NCI-H2196 (cell line): ENCODE results near the gene ZBTB32.
"Not testable (repeated sequence)": the region's sequence is repeated elsewhere in the genome, so short reads cannot be mapped to it uniquely, and the experiment has no call there.

Experiments used
- DNase-seq: peaks from one replicate; lab custom pipeline; 2025; ENCODE audit not compliant: unreplicated experiment; lab: John Stamatoyannopoulos, UW

Gene ZBTB32

GRCh38 chr19:35720163-35720524 is 15.8 kb downstream of the ZBTB32 start:
- no peak for DNase-seq

DNA sequence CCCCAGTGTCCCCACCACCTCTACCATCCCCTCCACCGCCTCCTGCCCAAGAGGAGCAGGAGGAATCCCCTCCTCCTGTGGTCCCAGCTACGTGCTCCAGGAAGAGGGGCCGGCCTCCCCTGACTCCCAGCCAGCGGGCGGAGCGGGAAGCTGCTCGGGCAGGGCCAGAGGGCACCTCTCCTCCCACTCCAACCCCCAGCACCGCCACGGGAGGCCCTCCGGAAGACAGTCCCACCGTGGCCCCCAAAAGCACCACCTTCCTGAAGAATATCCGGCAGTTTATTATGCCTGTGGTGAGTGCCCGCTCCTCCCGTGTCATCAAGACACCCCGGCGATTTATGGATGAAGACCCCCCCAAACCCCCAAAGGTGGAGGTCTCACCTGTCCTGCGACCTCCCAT is 16.3 kb downstream of the ZBTB32 start:
- no peak for DNase-seq

GRCh38 chr19:35721374-35721773 is 17.0 kb downstream of the ZBTB32 start:
- DNase-seq: no peak

DNA sequence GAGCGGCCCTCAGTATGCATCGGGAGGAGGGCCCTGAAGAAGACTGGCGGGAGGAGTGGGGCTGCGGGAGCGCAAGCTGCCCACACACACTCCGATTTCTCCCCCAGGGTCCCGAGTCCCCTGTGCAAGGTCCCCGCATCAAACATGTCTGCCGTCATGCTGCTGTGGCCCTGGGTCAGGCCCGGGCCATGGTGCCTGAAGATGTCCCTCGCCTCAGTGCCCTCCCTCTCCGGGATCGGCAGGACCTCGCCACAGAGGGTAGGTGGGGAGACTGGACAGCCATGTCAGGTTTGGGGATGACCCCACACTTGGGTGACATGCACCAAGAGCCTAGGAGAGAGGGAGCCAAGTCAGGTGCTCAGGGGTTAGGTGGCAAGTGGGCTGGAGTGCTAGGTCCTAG is 18.1 kb downstream of the ZBTB32 start:
- DNase-seq: no peak

- no peak for DNase-seq
Measured at GRCh38 chr19:35722897-35723296, 18.5 kb downstream of the ZBTB32 start.

DNA sequence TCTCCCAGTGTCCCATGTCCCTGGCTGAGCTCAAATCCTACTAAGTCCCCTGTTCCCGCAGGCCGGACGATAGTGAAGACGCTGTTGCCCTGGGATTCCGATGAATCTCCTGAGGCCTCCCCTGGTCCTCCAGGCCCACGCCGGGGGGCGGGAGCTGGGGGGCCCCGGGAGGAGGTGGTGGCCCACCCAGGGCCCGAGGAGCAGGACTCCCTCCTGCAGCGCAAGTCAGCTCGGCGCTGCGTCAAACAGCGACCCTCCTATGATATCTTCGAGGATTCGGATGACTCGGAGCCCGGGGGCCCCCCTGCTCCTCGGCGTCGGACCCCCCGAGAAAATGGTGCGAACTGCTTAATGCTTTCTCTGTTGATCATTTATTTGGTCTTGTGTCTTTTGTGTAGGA is 19.3 kb downstream of the ZBTB32 start:
- no peak for DNase-seq

DNA sequence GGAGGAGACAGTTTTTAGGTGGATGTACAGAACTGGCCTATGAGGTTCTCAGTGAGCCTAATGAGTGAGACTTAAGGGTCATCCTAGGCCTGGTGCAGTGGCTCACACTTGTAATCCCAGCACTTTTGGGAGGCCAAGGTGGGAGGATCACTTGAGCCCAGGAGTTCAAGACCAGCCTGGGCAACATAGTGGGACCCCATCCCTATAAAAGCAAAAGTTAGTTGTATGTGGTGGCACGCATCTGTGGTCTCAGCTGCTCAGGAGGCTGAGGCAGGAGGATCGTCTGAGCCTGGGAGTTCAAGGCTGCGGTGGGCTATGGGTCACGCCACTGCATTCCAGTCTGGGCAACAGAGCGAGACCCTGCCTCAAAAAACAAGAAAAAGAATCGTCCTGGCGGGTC is 19.8 kb downstream of the ZBTB32 start:
- DNase-seq: not testable (repeated sequence)

- no peak for DNase-seq
Measured at GRCh38 chr19:35724560-35724959, 20.2 kb downstream of the ZBTB32 start.

- no peak for DNase-seq
Measured at GRCh38 chr19:35725216-35725861, 21.0 kb downstream of the ZBTB32 start.

DNA sequence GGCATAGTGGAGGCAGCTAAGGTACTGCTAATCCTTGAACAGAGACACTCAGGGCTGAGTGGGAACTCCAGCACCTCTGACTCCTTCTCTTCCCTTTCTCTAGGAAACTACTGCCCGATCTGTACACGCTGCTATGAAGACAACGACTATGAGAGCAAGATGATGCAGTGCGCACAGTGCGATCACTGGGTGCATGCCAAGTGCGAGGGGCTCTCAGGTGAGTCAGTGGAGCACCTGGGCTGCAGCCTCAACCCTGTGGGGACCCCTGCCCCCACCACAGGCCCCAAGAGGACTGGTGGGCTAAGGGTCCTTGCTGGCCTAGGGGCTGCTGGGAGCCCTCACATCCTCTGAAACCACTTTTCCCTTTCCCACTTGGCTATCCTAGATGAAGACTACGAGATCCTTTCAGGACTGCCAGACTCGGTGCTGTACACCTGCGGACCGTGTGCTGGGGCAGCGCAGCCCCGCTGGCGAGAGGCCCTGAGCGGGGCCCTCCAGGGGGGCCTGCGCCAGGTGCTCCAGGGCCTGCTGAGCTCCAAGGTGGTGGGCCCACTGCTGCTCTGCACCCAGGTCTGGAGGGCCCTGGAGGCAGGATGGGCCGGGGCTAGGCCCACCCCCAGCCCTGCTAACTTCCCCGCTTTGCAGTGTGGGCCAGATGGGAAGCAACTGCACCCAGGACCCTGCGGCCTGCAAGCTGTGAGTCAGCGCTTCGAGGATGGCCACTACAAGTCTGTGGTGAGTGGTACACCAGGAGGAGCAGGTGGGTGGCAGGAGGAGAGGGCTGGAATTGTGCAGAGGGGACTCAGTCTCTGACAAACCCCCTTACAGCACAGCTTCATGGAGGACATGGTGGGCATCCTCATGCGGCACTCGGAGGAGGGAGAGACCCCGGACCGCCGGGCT is 22.9 kb downstream of the ZBTB32 start:
- DNase-seq: no peak

DNA sequence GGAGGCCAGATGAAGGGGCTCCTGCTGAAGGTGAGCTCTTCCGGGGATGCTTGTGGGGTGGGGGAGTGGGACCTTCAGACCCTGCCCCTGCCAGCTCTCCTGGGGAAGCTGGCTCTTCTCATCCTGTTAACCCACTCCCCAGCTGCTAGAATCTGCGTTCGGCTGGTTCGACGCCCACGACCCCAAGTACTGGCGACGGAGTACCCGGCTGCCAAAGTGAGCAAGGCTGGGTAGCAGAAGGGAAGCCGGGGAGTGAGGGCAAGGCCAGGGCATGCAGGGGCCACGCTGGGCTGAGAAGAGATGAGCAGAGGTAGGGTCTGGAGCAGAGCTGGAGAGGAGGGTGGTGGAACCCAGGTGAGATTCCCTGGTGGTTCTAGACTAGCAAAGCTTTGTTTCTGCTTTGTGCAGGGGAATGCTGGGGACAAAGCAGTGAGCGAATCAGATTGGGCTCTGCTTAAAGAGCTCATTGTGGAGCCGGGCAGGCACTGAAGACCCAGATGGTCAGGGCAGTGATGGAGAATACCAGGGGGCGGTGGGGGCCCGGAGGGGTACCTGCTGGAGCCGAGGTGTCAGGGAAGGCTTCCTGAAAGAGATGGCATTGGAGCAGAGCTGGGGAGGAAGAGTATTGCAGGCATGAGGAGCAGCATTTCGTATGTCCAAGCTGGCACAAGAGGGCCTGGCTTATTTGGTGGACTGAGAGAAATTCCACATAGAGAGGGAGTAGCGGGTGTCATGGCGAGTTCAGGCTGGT is 23.8 kb downstream of the ZBTB32 start:
- DNase-seq: no peak

GRCh38 chr19:35729021-35729420 is 24.7 kb downstream of the ZBTB32 start:
- no peak for DNase-seq

DNA sequence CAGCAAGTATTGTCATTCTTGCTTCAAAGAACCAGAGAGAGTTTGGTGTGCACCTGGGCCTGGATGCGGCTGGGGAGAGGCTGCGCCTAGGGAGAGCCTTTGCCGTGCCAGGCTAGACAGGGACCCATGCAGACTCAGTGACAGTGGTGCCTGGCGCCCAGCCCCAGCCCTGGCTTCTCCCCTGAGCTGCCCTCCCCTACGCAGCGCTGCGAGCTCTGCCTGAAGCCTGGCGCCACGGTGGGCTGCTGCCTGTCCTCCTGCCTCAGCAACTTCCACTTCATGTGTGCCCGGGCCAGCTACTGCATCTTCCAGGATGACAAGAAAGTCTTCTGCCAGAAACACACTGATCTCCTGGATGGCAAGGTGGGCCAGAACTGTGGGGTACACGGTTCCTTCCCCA is 25.4 kb downstream of the ZBTB32 start:
- no peak for DNase-seq

DNA sequence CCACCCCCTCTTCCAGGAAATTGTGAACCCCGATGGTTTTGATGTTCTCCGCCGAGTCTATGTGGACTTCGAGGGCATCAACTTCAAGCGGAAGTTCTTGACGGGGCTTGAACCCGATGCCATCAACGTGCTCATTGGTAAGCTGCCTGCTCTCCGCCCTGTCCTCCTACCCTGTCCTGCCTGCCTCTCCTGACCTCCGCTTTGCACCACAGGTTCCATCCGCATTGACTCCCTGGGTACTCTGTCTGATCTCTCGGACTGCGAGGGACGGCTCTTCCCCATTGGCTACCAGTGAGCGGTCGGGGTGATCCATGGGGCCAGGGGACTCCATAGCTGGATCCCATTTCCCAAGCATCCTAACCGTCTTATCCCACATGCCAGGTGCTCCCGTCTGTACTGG is 26.0 kb downstream of the ZBTB32 start:
- no peak for DNase-seq

GRCh38 chr19:35731353-35731752 is 27.0 kb downstream of the ZBTB32 start:
- no peak for DNase-seq

DNA sequence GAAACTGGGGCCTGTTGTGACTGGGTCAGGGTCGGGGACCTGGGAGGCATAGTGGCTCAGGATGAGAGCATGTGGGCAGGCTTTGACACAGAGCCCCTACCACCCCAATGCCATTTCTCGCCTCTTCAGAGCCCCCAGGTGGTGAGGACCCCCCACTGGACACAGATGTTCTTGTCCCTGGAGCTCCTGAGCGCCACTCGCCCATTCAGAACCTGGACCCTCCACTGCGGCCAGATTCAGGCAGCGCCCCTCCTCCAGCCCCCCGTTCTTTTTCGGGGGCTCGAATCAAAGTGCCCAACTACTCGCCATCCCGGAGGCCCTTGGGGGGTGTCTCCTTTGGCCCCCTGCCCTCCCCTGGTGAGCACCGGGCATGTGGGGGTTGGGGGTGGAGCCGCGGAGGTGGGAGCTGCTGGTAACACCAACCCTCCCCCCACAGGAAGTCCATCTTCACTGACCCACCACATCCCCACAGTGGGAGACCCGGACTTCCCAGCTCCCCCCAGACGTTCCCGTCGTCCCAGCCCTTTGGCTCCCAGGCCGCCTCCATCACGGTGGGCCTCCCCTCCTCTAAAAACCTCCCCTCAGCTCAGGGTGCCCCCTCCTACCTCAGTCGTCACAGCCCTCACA is 27.5 kb downstream of the ZBTB32 start:
- DNase-seq: no peak

- DNase-seq: no peak
Measured at GRCh38 chr19:35732540-35733179, 28.3 kb downstream of the ZBTB32 start.

DNA sequence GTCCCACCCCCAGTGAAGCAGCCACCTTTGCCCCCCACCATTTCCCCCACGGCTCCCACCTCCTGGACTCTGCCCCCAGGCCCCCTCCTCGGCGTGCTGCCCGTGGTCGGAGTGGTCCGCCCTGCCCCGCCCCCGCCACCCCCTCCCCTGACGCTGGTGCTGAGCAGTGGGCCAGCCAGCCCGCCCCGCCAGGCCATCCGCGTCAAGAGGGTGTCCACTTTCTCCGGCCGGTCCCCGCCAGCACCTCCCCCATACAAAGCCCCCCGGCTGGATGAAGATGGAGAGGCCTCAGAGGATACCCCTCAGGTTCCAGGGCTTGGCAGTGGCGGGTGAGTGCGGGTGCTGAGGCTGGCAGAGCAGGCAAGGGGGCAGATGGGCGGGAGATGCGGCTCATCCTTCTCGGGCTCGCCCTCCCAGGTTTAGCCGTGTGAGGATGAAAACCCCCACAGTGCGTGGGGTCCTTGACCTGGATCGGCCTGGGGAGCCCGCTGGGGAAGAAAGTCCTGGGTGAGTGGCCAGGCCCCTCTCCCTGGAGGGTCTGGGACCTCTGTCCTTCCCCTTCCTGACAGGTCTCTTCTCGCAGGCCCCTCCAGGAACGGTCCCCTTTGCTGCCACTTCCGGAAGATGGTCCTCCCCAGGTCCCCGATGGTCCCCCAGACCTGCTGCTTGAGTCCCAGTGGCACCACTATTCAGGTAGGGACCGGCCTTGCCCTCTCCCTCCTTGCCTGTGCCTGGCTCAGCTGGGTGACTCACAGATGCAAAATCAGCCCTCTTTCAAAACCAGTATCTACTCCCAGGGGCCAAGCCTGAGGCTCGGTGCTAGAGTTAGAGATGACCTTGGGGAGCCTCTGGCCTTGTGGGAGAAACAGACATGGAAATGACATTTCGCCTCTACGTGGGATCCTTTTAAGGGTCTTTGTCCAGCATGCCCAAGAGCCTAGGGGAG is 29.1 kb downstream of the ZBTB32 start:
- DNase-seq: no peak

DNA sequence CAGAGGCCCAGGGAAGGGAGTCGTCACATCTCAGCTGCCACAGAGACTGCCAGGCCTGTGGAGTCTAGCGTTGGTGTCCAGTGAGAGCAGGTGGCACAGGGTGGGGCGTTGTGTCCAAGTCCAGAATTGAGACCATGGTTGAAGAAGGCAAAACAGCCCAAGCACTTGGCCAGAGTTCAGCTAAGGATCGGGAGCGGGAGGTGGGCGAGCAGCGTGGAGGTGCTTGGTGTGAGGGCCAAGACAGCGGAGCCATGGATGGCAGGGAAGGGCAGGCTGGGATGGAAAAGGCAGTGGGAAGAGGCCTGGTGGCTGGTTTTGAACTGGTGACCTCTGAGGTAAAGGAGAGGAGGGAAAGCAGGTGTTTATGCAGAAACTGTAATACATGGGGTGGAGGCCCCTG is 29.9 kb downstream of the ZBTB32 start:
- no peak for DNase-seq

- DNase-seq: no peak
Measured at GRCh38 chr19:35734889-35735288, 30.5 kb downstream of the ZBTB32 start.
